GM23338 (cell line): Measurements from ENCODE around the gene RAB40B.

Source experiments
- CREB1 ChIP-seq: fragments of 250-450 bp; sonication (Bioruptor Pico); IDR thresholded peaks from 2 replicates; pipeline ENCODE4 v1.5.0; 2020; ENCODE audit warnings: low read depth, mild to moderate bottlenecking, moderate library complexity
- EZH2 ChIP-seq: fragments of 200-600 bp; sonication (generic); IDR thresholded peaks from one replicate; pipeline ENCODE4 v1.8.0; 2017; ENCODE audit warnings: antibody characterized with exemption, mild to moderate bottlenecking, low read depth; ENCODE audit not compliant: unreplicated experiment
- EZH2phosphoT487 ChIP-seq: fragments of 200-600 bp; sonication (generic); IDR thresholded peaks from one replicate; pipeline ENCODE4 v1.8.1; 2018; ENCODE audit warnings: antibody characterized with exemption; ENCODE audit not compliant: unreplicated experiment
- POLR2AphosphoS5 ChIP-seq: IDR thresholded peaks from 2 replicates; pipeline ENCODE4 v1.6.1; 2016; ENCODE audit warnings: antibody characterized with exemption, low read depth
- ZNF331 ChIP-seq: fragments of 250-450 bp; sonication (Bioruptor Pico); IDR thresholded peaks from 2 replicates; pipeline ENCODE4 v1.5.0; 2020; ENCODE audit warnings: low read depth, mild to moderate bottlenecking, moderate library complexity
- TF ChIP-seq, protein P1 (sequence below), 2 experiments: fragments of 200-600 bp in 1 of 2; sonication (generic) in 1 of 2; conservative IDR thresholded peaks; 2 replicates each; pipeline versions ENCODE4 v1.5.1 to v1.6.1; 2016 to 2017; ENCODE audit warnings: antibody characterized with exemption in 2 of 2, low read depth in 2 of 2, mild to moderate bottlenecking in 2 of 2, moderate library complexity in 1 of 2
- TF ChIP-seq, protein P2 (sequence below): IDR thresholded peaks from one replicate; pipeline ENCODE4 v1.6.1; 2018; ENCODE audit warnings: antibody characterized with exemption; ENCODE audit not compliant: unreplicated experiment
- TF ChIP-seq, protein P3 (sequence below): IDR thresholded peaks from 2 replicates; pipeline ENCODE4 v1.6.1; 2016; ENCODE audit warnings: antibody characterized with exemption

DNA sequence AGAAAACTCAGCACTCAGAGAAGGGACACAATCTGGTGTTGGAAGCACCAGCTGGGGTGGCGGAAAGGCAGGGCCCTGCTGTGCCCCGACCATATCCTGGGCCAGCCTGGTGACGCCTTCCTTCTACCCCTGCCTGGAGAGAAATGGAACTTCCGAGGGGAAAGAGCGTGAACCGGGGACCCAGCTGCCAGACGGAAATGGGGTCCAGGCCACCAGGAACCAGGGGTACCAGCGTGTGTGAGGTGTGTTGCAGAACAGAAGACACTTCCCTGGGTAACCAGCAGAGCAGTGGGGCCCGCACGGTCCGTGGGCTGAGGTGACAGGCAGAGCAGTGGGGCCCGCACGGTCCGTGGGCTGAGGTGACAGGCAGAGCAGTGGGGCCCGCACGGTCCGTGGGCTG lies 6.8 kb downstream of the RAB40B start:
- TF ChIP-seq, protein P1, sequence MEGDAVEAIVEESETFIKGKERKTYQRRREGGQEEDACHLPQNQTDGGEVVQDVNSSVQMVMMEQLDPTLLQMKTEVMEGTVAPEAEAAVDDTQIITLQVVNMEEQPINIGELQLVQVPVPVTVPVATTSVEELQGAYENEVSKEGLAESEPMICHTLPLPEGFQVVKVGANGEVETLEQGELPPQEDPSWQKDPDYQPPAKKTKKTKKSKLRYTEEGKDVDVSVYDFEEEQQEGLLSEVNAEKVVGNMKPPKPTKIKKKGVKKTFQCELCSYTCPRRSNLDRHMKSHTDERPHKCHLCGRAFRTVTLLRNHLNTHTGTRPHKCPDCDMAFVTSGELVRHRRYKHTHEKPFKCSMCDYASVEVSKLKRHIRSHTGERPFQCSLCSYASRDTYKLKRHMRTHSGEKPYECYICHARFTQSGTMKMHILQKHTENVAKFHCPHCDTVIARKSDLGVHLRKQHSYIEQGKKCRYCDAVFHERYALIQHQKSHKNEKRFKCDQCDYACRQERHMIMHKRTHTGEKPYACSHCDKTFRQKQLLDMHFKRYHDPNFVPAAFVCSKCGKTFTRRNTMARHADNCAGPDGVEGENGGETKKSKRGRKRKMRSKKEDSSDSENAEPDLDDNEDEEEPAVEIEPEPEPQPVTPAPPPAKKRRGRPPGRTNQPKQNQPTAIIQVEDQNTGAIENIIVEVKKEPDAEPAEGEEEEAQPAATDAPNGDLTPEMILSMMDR (conservative IDR thresholded peaks at IDR 0.05; ENCODE audit: low read depth in 2 of 2) = no peak
- TF ChIP-seq, protein P2, sequence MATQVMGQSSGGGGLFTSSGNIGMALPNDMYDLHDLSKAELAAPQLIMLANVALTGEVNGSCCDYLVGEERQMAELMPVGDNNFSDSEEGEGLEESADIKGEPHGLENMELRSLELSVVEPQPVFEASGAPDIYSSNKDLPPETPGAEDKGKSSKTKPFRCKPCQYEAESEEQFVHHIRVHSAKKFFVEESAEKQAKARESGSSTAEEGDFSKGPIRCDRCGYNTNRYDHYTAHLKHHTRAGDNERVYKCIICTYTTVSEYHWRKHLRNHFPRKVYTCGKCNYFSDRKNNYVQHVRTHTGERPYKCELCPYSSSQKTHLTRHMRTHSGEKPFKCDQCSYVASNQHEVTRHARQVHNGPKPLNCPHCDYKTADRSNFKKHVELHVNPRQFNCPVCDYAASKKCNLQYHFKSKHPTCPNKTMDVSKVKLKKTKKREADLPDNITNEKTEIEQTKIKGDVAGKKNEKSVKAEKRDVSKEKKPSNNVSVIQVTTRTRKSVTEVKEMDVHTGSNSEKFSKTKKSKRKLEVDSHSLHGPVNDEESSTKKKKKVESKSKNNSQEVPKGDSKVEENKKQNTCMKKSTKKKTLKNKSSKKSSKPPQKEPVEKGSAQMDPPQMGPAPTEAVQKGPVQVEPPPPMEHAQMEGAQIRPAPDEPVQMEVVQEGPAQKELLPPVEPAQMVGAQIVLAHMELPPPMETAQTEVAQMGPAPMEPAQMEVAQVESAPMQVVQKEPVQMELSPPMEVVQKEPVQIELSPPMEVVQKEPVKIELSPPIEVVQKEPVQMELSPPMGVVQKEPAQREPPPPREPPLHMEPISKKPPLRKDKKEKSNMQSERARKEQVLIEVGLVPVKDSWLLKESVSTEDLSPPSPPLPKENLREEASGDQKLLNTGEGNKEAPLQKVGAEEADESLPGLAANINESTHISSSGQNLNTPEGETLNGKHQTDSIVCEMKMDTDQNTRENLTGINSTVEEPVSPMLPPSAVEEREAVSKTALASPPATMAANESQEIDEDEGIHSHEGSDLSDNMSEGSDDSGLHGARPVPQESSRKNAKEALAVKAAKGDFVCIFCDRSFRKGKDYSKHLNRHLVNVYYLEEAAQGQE = no peak
- TF ChIP-seq CREB1 (CRISPR knock-in tag) (no peak), POLR2AphosphoS5 (no peak), EZH2 (no peak), EZH2phosphoT487 (no peak), ZNF331 (no peak)
- TF ChIP-seq, protein P3, sequence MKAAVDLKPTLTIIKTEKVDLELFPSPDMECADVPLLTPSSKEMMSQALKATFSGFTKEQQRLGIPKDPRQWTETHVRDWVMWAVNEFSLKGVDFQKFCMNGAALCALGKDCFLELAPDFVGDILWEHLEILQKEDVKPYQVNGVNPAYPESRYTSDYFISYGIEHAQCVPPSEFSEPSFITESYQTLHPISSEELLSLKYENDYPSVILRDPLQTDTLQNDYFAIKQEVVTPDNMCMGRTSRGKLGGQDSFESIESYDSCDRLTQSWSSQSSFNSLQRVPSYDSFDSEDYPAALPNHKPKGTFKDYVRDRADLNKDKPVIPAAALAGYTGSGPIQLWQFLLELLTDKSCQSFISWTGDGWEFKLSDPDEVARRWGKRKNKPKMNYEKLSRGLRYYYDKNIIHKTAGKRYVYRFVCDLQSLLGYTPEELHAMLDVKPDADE = no peak
